Measurements from ENCODE around the gene NBEA.

- no peak for TF ChIP-seq CTCF (IDR thresholded peaks at IDR 0.05)
- no peak for TF ChIP-seq POLR2A (IDR thresholded peaks at IDR 0.05)
Observed at GRCh38 chr13:35524171-35524570, 582.1 kb downstream of the NBEA start.

Measured in thyroid gland (tissue), 4 donors.